Caco-2 (cell line): ENCODE data around the gene C14orf180. TPM values are rescaled to one million over a fixed set of nuclear protein-coding genes. Genes with fewer than 3 reads are reported as not detected.

Experiments
- BruUV-seq: library from RNA; stranded (reverse); fragments of 400-500 nt; replicated peaks from 2 replicates; lab custom pipeline; 2021; lab: Mats Ljungman, UMichigan
- CTCF ChIA-PET: fragments of 300-600 bp; sonication (Branson Sonifier 250); formaldehyde crosslinking; loops from one replicate; lab custom pipeline; 2022; ENCODE audit warnings: antibody characterized with exemption; lab: Charles Lee
- POLR2A ChIA-PET: fragments of 300-600 bp; sonication (Branson Sonifier 250); formaldehyde crosslinking; loops from one replicate; lab custom pipeline; 2022; ENCODE audit warnings: antibody characterized with exemption; lab: Charles Lee
- DNase-seq, 2 experiments: peaks; one replicate each; pipeline versions ENCODE4 v3.0.0 to v3.0.0-alpha.2; 2020 to 2022
- H3K27me3 ChIP-seq: replicated peaks from 2 replicates; pipeline ENCODE4 v1.6.0; 2011; ENCODE audit warnings: low read length; ENCODE audit not compliant: control insufficient read depth, insufficient read depth
- H3K36me3 ChIP-seq: 2 replicates; pipeline ENCODE4 v1.5.1; 2011; ENCODE audit warnings: low read length; ENCODE audit not compliant: control insufficient read depth, insufficient read depth
- H3K4me1 ChIP-seq: fragments of 250-450 bp; sonication (Bioruptor Pico); 2 replicates; pipeline ENCODE4 v1.5.1; 2020; ENCODE audit warnings: mild to moderate bottlenecking
- H3K4me3 ChIP-seq: 2 replicates; pipeline ENCODE4 v1.5.1; 2011; ENCODE audit warnings: low read depth, mild to moderate bottlenecking, control low read depth, low read length
- H3K9me3 ChIP-seq: fragments of 250-450 bp; sonication (Bioruptor Pico); 2 replicates; pipeline ENCODE4 v1.5.1; 2020; ENCODE audit warnings: mild to moderate bottlenecking, moderate library complexity
- H3K27ac Mint-ChIP-seq: one replicate; pipeline ENCODE4 v1.8.0; 2022; ENCODE audit warnings: mixed read lengths; ENCODE audit not compliant: unreplicated experiment
- H3K27me3 Mint-ChIP-seq: one replicate; pipeline ENCODE4 v1.8.0; 2022; ENCODE audit warnings: mixed read lengths; ENCODE audit not compliant: insufficient read depth, unreplicated experiment
- H3K36me3 Mint-ChIP-seq: one replicate; pipeline ENCODE4 v1.8.0; 2022; ENCODE audit warnings: mild to moderate bottlenecking, mixed read lengths; ENCODE audit not compliant: insufficient read depth, unreplicated experiment
- H3K4me1 Mint-ChIP-seq: one replicate; pipeline ENCODE4 v1.8.0; 2022; ENCODE audit warnings: low read depth, mixed read lengths; ENCODE audit not compliant: unreplicated experiment
- H3K4me3 Mint-ChIP-seq: one replicate; pipeline ENCODE4 v1.8.0; 2022; ENCODE audit warnings: mild to moderate bottlenecking, moderate library complexity, mixed read lengths; ENCODE audit not compliant: unreplicated experiment
- H3K9me3 Mint-ChIP-seq: one replicate; pipeline ENCODE4 v1.8.0; 2022; ENCODE audit warnings: mixed read lengths; ENCODE audit not compliant: unreplicated experiment
- CTCF ChIP-seq, 2 experiments: fragments of 200-600 bp in 1 of 2; IDR thresholded peaks; 1 replicate in 1 of 2; 2 replicates in 1 of 2; pipeline versions ENCODE4 v1.5.1 to v1.8.0; 2011 to 2022; ENCODE audit warnings: antibody characterized with exemption in 1 of 2, control low read depth in 1 of 2, inconsistent platforms in 1 of 2, low read depth in 1 of 2, low read length in 1 of 2, mild to moderate bottlenecking in 1 of 2, moderate library complexity in 1 of 2; ENCODE audit not compliant: insufficient read depth in 1 of 2, severe bottlenecking in 1 of 2, unreplicated experiment in 1 of 2
- intact Hi-C: fragments of 100-400 bp; cut with micrococcal nuclease; formaldehyde crosslinking; loops from one replicate; pipeline ENCODE4 v1.10.0; 2022; ENCODE audit not compliant: unreplicated experiment
- total RNA-seq: library from RNA; stranded (reverse); gene quantifications from 2 replicates; pipeline ENCODE4 v1.2.3, GENCODE V29; 2022

C14orf180 gene
- total RNA-seq, 1 experiment from 2014 or later: not detected

- CTCF ChIA-PET: interaction anchor here (0.8 kb wide), 2 partner anchors 15 to 54 kb away, joined by 3 read pairs; no protein-coding TSS in a partner anchor
- intact Hi-C loops: no loop called here
- no peaks in the 10 kb centered on the region for H3K36me3 ChIP-seq
- DNase-seq: no peak
- Mint-ChIP-seq H3K4me1 (peaks cover 7% of the 10 kb centered on the region), H3K36me3 (no peaks in the 10 kb centered on the region), H3K27ac (no peak overlapping the region), H3K9me3 (no peaks in the 10 kb centered on the region), H3K27me3 (peaks cover 48% of the 10 kb centered on the region), H3K4me3 (no peak overlapping the region)
- H3K4me1 ChIP-seq: no peaks in the 10 kb centered on the region
- peaks cover 5% of the 10 kb centered on the region; the same call in 1 of the 2 replicates for H3K9me3 ChIP-seq
- TF ChIP-seq CTCF (IDR thresholded peaks at IDR 0.05; ENCODE audit: insufficient read depth in 1 of 2, low read depth in 1 of 2, low read length in 1 of 2, severe bottlenecking in 1 of 2, unreplicated experiment in 1 of 2): no peak
- no peak overlapping the region for H3K4me3 ChIP-seq
- no TSS peak for BruUV-seq
- POLR2A ChIA-PET: no interaction called here
- H3K27me3 ChIP-seq: peaks cover 7% of the 10 kb centered on the region
Measured at GRCh38 chr14:104546591-104547309, 32.8 kb upstream of the C14orf180 start.

- intact Hi-C loops: no loop called here
- Histone ChIP-seq H3K27me3 (peaks cover 7% of the 10 kb centered on the region), H3K4me1 (no peaks in the 10 kb centered on the region), H3K4me3 (no peak overlapping the region), H3K9me3 (peaks cover 5% of the 10 kb centered on the region; the same call in 1 of the 2 replicates), H3K36me3 (no peaks in the 10 kb centered on the region)
- H3K4me1 Mint-ChIP-seq: peaks cover 7% of the 10 kb centered on the region
- H3K36me3 Mint-ChIP-seq: no peaks in the 10 kb centered on the region
- DNase-seq: peak in 1 of 2 experiments; percentile 29
- H3K27ac Mint-ChIP-seq: no peak overlapping the region
- no peak overlapping the region for H3K4me3 Mint-ChIP-seq
- ChIA-PET CTCF (interaction anchor here (0.8 kb wide), 1 partner anchor 15 kb away, joined by 3 read pairs; no protein-coding TSS in a partner anchor), POLR2A (no interaction called here)
- TF ChIP-seq CTCF (IDR thresholded peaks at IDR 0.05; ENCODE audit: insufficient read depth in 1 of 2, low read depth in 1 of 2, low read length in 1 of 2, severe bottlenecking in 1 of 2, unreplicated experiment in 1 of 2): no peak
- H3K9me3 Mint-ChIP-seq: no peaks in the 10 kb centered on the region
- H3K27me3 Mint-ChIP-seq: peaks cover 47% of the 10 kb centered on the region
- no TSS peak for BruUV-seq
Measured at GRCh38 chr14:104547310-104547997, 32.1 kb upstream of the C14orf180 start.

- peaks cover 5% of the 10 kb centered on the region; the same call in 1 of the 2 replicates for H3K9me3 ChIP-seq
- H3K4me1 Mint-ChIP-seq: peaks cover 7% of the 10 kb centered on the region
- intact Hi-C loops: no loop called here
- no peaks in the 10 kb centered on the region for H3K36me3 ChIP-seq
- ChIA-PET CTCF (no interaction called here), POLR2A (no interaction called here)
- no peak overlapping the region for H3K27ac Mint-ChIP-seq
- H3K36me3 Mint-ChIP-seq: no peaks in the 10 kb centered on the region
- no peak overlapping the region for H3K4me3 Mint-ChIP-seq
- no peaks in the 10 kb centered on the region for H3K9me3 Mint-ChIP-seq
- H3K4me1 ChIP-seq: no peaks in the 10 kb centered on the region
- no peak for TF ChIP-seq CTCF (IDR thresholded peaks at IDR 0.05; ENCODE audit: insufficient read depth in 1 of 2, low read depth in 1 of 2, low read length in 1 of 2, severe bottlenecking in 1 of 2, unreplicated experiment in 1 of 2)
- H3K4me3 ChIP-seq: no peak overlapping the region
- DNase-seq: no peak
- H3K27me3 ChIP-seq: peaks cover 7% of the 10 kb centered on the region
- peaks cover 46% of the 10 kb centered on the region for H3K27me3 Mint-ChIP-seq
- BruUV-seq: no TSS peak
Measured at GRCh38 chr14:104547998-104548700, 31.4 kb upstream of the C14orf180 start.
